PC-3 (cell line): Measurements from ENCODE around the gene ACCS. TPM values are rescaled to one million over a fixed set of nuclear protein-coding genes. Genes with fewer than 3 reads are reported as not detected.

Experiments
- ATAC-seq: fragments of 200-7000 bp; cut with Tn5 transposase; 2 replicates; pipeline ENCODE4 v1.9.1; 2020; ENCODE audit warnings: mild to moderate bottlenecking, moderate library complexity
- BruUV-seq: library from RNA; stranded (reverse); fragments of 400-500 nt; replicated peaks from 2 replicates; lab custom pipeline; 2021; lab: Mats Ljungman, UMichigan
- CTCF ChIA-PET: fragments of 300-600 bp; sonication (Branson Sonifier 250); formaldehyde crosslinking; loops from one replicate; lab custom pipeline; 2022; ENCODE audit warnings: antibody characterized with exemption; lab: Charles Lee
- POLR2A ChIA-PET: fragments of 300-600 bp; sonication (Branson Sonifier 250); formaldehyde crosslinking; loops from one replicate; lab custom pipeline; 2022; ENCODE audit warnings: antibody characterized with exemption; ENCODE audit not compliant: unreplicated experiment; lab: Charles Lee
- DNase-seq: peaks from one replicate; pipeline ENCODE4 v3.0.0-alpha.2; 2015
- H2AFZ ChIP-seq: fragments of 300-600 bp; sonication (generic); 2 replicates; pipeline ENCODE4 v1.6.0; 2016; ENCODE audit warnings: antibody characterized with exemption, low read length
- H3F3A ChIP-seq: fragments of 300-600 bp; sonication (generic); one replicate; pipeline ENCODE4 v1.6.0; 2017; ENCODE audit warnings: antibody characterized with exemption, low read length, control low read depth, mild to moderate bottlenecking; ENCODE audit not compliant: unreplicated experiment
- H3K27ac ChIP-seq: fragments of 300-600 bp; sonication (generic); 2 replicates; pipeline ENCODE4 v1.5.1; 2016; ENCODE audit warnings: mild to moderate bottlenecking, low read length
- H3K27me3 ChIP-seq: fragments of 300-600 bp; sonication (generic); 2 replicates; pipeline ENCODE4 v1.6.1; 2016; ENCODE audit warnings: low read length, mixed read lengths
- H3K36me3 ChIP-seq: fragments of 300-600 bp; sonication (generic); 2 replicates; pipeline ENCODE4 v1.6.1; 2016; ENCODE audit warnings: low read depth, mixed run types, low read length, mixed read lengths
- H3K4me1 ChIP-seq: fragments of 300-600 bp; sonication (generic); 2 replicates; pipeline ENCODE4 v1.5.1; 2016; ENCODE audit warnings: low read length; ENCODE audit not compliant: insufficient read depth
- H3K4me2 ChIP-seq: fragments of 300-600 bp; sonication (generic); 2 replicates; pipeline ENCODE4 v1.6.0; 2016; ENCODE audit warnings: low read length
- H3K4me3 ChIP-seq: fragments of 300-600 bp; sonication (generic); 2 replicates; pipeline ENCODE4 v1.5.1; 2016; ENCODE audit warnings: mild to moderate bottlenecking, low read length, mixed read lengths
- H3K79me2 ChIP-seq: fragments of 300-600 bp; sonication (generic); 2 replicates; pipeline ENCODE4 v1.6.1; 2017; ENCODE audit warnings: low read length, mixed read lengths
- H3K9ac ChIP-seq: fragments of 300-600 bp; sonication (generic); 2 replicates; pipeline ENCODE4 v1.6.0; 2016; ENCODE audit warnings: mild to moderate bottlenecking, low read length
- H3K9me2 ChIP-seq: fragments of 300-600 bp; sonication (generic); replicated peaks from 2 replicates; pipeline ENCODE4 v1.6.1; 2016; ENCODE audit warnings: mixed run types, low read length, mixed read lengths
- H3K9me3 ChIP-seq: fragments of 300-600 bp; sonication (generic); 2 replicates; pipeline ENCODE4 v1.6.1; 2016; ENCODE audit warnings: low read length, mixed read lengths
- H4K20me1 ChIP-seq: fragments of 300-600 bp; sonication (generic); 2 replicates; pipeline ENCODE4 v1.6.1; 2016; ENCODE audit warnings: low read length, mixed read lengths
- CTCF ChIP-seq: fragments of 300-600 bp; sonication (generic); conservative IDR thresholded peaks from 2 replicates; pipeline ENCODE4 v1.5.1; 2017; ENCODE audit warnings: antibody characterized with exemption, low read depth, mild to moderate bottlenecking, low read length
- EZH2 ChIP-seq: fragments of 300-600 bp; sonication (generic); IDR thresholded peaks from one replicate; pipeline ENCODE4 v1.6.1; 2017; ENCODE audit warnings: antibody characterized with exemption, mild to moderate bottlenecking, low read length; ENCODE audit not compliant: unreplicated experiment
- EZH2phosphoT487 ChIP-seq: fragments of 300-600 bp; sonication (generic); IDR thresholded peaks from 2 replicates; pipeline ENCODE4 v1.6.1; 2018; ENCODE audit warnings: mild to moderate bottlenecking, antibody characterized with exemption, low read length, borderline replicate concordance
- intact Hi-C: fragments of 100-400 bp; cut with micrococcal nuclease; formaldehyde crosslinking; loops from 2 replicates; pipeline ENCODE4 v1.9.0; 2023
- total RNA-seq: library from RNA; depleted of rRNA; stranded (reverse); fragments of >200 nt; gene quantifications from 2 replicates; pipeline ENCODE4 v1.2.3, GENCODE V29; 2014

ACCS gene
- total RNA-seq, 1 experiment from 2014 or later, result 3.8 TPM

GRCh38 chr11:44126304-44126703, 60.2 kb downstream of the ACCS start:
- H3K27ac ChIP-seq, result no peak overlapping the region
- no TSS peak for BruUV-seq
- H3K4me3 ChIP-seq, result no peak overlapping the region
- no peaks in the 10 kb centered on the region for H3K9me3 ChIP-seq
- no peaks in the 10 kb centered on the region for H3F3A ChIP-seq
- no peak overlapping the region for H3K9ac ChIP-seq
- H3K79me2 ChIP-seq, result no peaks in the 10 kb centered on the region
- no peaks in the 10 kb centered on the region for H4K20me1 ChIP-seq
- ATAC-seq (no peak), DNase-seq (no peak)
- no peak overlapping the region for H2AFZ ChIP-seq
- intact Hi-C loops, result no loop called here
- ChIA-PET POLR2A (no interaction called here), CTCF (no interaction called here)
- H3K27me3 ChIP-seq, result no peaks in the 10 kb centered on the region
- H3K4me2 ChIP-seq, result no peak overlapping the region
- H3K4me1 ChIP-seq, result no peaks in the 10 kb centered on the region
- H3K36me3 ChIP-seq, result no peaks in the 10 kb centered on the region; the same call in 1 of the 2 replicates
- no peak for TF ChIP-seq EZH2
- no peaks in the 10 kb centered on the region for H3K9me2 ChIP-seq

- DNase-seq (no peak), ATAC-seq (no peak)
- Histone ChIP-seq H2AFZ (no peak overlapping the region), H3K4me2 (no peak overlapping the region), H3K9me2 (no peaks in the 10 kb centered on the region), H3K27me3 (no peaks in the 10 kb centered on the region), H3K36me3 (no peaks in the 10 kb centered on the region; the same call in 1 of the 2 replicates), H3K79me2 (no peaks in the 10 kb centered on the region), H3K4me1 (no peaks in the 10 kb centered on the region), H3F3A (no peaks in the 10 kb centered on the region), H3K27ac (no peak overlapping the region), H4K20me1 (no peaks in the 10 kb centered on the region), H3K9ac (no peak overlapping the region), H3K9me3 (no peaks in the 10 kb centered on the region), H3K4me3 (no peak overlapping the region)
- intact Hi-C loops, result no loop called here
- TF ChIP-seq EZH2phosphoT487, result no peak
- TF ChIP-seq EZH2, result no peak
- no peak for TF ChIP-seq CTCF
- BruUV-seq, result no TSS peak
- ChIA-PET POLR2A (no interaction called here), CTCF (no interaction called here)
These were observed 61.1 kb downstream of the ACCS start for GRCh38 chr11:44127130-44127529.

- Histone ChIP-seq H3K27ac (no peak overlapping the region), H3K27me3 (no peaks in the 10 kb centered on the region), H3F3A (no peaks in the 10 kb centered on the region), H3K36me3 (peaks cover 2% of the 10 kb centered on the region; the same call in 1 of the 2 replicates), H3K9me2 (no peaks in the 10 kb centered on the region), H3K4me2 (no peak overlapping the region), H3K9me3 (no peaks in the 10 kb centered on the region), H2AFZ (no peak overlapping the region), H3K9ac (no peak overlapping the region), H4K20me1 (no peaks in the 10 kb centered on the region), H3K79me2 (no peaks in the 10 kb centered on the region), H3K4me3 (no peak overlapping the region), H3K4me1 (no peaks in the 10 kb centered on the region)
- intact Hi-C loops, result no loop called here
- POLR2A ChIA-PET, result no interaction called here
- CTCF ChIA-PET, result no interaction called here
- ATAC-seq (no peak), DNase-seq (no peak)
- BruUV-seq, result no TSS peak
- TF ChIP-seq EZH2 (no peak), EZH2phosphoT487 (no peak), CTCF (no peak)
These were observed 62.7 kb downstream of the ACCS start for GRCh38 chr11:44128729-44129128.
